Activated CD4-positive, CD25-positive, alpha-beta regulatory T cell treated with anti-CD3 and anti-CD28 coated beads, Interleukin-2, amount 50 U/mL, for 24 hours (primary cell): ENCODE measurements around the gene C1QTNF6.
"Not testable (repeated sequence)": the region's sequence is repeated elsewhere in the genome, so short reads cannot be mapped to it uniquely, and the experiment has no call there.

Experiments
- ATAC-seq, 2 donors: fragments of 150-1000 bp; cut with Tn5 transposase; one replicate each; pipeline ENCODE4 v1.10.0; 2021; ENCODE audit warnings: mild to moderate bottlenecking in 1 of 2, moderate library complexity in 1 of 2

The C1QTNF6 gene

GRCh38 chr22:37206841-37207821, 19.1 kb upstream of the C1QTNF6 start:
- ATAC-seq: no peak

- ATAC-seq: peak in 1 of 2 donors; percentile 41
Observed at GRCh38 chr22:37206118-37206840, 18.2 kb upstream of the C1QTNF6 start.

- ATAC-seq: no peak
Observed at GRCh38 chr22:37205046-37205445, 17.0 kb upstream of the C1QTNF6 start.

- no peak for ATAC-seq
Observed at GRCh38 chr22:37204045-37204655, 16.1 kb upstream of the C1QTNF6 start.

GRCh38 chr22:37203354-37204044, 15.5 kb upstream of the C1QTNF6 start:
- no peak for ATAC-seq

GRCh38 chr22:37202716-37203115, 14.7 kb upstream of the C1QTNF6 start:
- ATAC-seq: no peak

GRCh38 chr22:37202001-37202555, 14.0 kb upstream of the C1QTNF6 start:
- ATAC-seq: no peak

GRCh38 chr22:37201443-37201820, 13.4 kb upstream of the C1QTNF6 start:
- ATAC-seq: not testable (repeated sequence)

GRCh38 chr22:37199760-37200108, 11.7 kb upstream of the C1QTNF6 start:
- ATAC-seq: peak; percentile 0 to 1

GRCh38 chr22:37199103-37199759, 11.2 kb upstream of the C1QTNF6 start:
- ATAC-seq: peak; percentile 94 to 97

GRCh38 chr22:37198258-37199102, 10.4 kb upstream of the C1QTNF6 start:
- ATAC-seq: peak; percentile 41 to 44

GRCh38 chr22:37197451-37198257, 9.6 kb upstream of the C1QTNF6 start:
- no peak for ATAC-seq

GRCh38 chr22:37196539-37197450, 8.7 kb upstream of the C1QTNF6 start:
- ATAC-seq: no peak

- ATAC-seq: no peak
Observed at GRCh38 chr22:37195921-37196320, 7.9 kb upstream of the C1QTNF6 start.

- ATAC-seq: no peak
Observed at GRCh38 chr22:37194750-37195149, 6.7 kb upstream of the C1QTNF6 start.

- ATAC-seq: peak; percentile 23 to 30
Observed at GRCh38 chr22:37193629-37194191, 5.7 kb upstream of the C1QTNF6 start.

- ATAC-seq: no peak
Observed at GRCh38 chr22:37192741-37193140, 4.7 kb upstream of the C1QTNF6 start.

GRCh38 chr22:37192204-37192603, 4.2 kb upstream of the C1QTNF6 start:
- ATAC-seq: no peak
